GM10266 (cell line): Measurements from ENCODE around the gene HMCN1.

Experiments
- DNase-seq: peaks from one replicate; pipeline ENCODE4 v3.0.0; 2012; ENCODE audit errors: extremely low spot score
- TF ChIP-seq, protein P1 (sequence below): IDR thresholded peaks from 2 replicates; pipeline ENCODE4 v1.5.1; 2012; ENCODE audit warnings: mild to moderate bottlenecking, low read depth; ENCODE audit not compliant: control insufficient read depth, insufficient read depth; ENCODE audit errors: missing control alignments

HMCN1 gene

DNA sequence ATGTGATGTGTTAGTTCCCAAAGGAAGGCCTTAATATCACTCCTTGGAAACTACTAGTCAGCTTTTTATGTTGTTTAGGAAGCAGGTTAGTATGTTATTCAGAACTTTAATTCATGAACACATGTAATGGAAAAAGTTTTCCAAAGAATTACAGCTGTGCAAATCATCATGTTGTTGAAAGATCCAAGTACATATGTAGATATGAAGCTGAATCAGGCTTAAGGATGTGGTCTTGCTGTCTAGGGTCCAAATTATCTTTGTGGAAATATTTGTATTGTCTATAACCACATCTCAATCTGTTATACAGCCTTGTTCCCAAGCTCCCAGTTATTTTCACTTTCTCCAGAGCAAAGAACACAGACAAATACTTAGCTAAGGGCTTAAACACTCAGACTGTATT, 409.3 kb downstream of the HMCN1 start:
- TF ChIP-seq, protein P1, sequence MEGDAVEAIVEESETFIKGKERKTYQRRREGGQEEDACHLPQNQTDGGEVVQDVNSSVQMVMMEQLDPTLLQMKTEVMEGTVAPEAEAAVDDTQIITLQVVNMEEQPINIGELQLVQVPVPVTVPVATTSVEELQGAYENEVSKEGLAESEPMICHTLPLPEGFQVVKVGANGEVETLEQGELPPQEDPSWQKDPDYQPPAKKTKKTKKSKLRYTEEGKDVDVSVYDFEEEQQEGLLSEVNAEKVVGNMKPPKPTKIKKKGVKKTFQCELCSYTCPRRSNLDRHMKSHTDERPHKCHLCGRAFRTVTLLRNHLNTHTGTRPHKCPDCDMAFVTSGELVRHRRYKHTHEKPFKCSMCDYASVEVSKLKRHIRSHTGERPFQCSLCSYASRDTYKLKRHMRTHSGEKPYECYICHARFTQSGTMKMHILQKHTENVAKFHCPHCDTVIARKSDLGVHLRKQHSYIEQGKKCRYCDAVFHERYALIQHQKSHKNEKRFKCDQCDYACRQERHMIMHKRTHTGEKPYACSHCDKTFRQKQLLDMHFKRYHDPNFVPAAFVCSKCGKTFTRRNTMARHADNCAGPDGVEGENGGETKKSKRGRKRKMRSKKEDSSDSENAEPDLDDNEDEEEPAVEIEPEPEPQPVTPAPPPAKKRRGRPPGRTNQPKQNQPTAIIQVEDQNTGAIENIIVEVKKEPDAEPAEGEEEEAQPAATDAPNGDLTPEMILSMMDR = no peak

DNA sequence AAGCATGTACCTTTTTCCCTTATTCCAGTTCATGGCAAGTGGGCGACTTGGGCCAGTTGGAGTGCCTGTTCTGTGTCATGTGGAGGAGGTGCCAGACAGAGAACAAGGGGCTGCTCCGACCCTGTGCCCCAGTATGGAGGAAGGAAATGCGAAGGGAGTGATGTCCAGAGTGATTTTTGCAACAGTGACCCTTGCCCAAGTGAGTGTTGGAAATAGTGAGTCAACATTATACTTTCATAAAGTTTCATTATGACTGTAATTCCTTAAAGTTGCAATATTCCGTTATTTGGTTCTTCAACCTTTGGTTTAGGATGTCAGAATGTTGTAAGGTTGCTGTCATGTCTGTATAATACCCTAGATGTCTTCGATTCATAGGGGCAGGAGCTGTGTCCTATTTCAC, 410.3 kb downstream of the HMCN1 start:
- no peak for DNase-seq
- TF ChIP-seq, protein P1 = no peak

More for the DNA sequence above, 409.3 kb downstream of the HMCN1 start:
- no peak for DNase-seq

DNA sequence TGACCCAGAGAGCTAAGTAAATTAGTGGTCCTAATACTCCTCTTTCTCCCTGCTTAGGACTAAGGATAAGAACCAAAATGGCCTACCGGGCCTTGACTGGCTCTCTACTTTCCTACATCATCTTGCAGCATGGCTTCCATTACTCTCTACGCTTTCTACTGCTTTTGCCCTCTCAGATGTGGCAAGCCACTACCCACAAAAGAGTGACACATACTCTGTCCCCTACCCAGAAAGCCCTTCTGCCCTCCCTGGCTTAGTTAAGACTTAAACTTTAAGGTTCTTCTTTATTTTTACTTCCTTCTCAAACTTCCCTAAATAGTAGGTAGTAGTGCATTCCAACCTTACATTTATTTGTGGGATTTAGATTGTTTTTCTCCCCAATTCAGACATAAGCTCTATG, 412.8 kb downstream of the HMCN1 start:
- DNase-seq = no peak
- TF ChIP-seq, protein P1 = no peak

DNA sequence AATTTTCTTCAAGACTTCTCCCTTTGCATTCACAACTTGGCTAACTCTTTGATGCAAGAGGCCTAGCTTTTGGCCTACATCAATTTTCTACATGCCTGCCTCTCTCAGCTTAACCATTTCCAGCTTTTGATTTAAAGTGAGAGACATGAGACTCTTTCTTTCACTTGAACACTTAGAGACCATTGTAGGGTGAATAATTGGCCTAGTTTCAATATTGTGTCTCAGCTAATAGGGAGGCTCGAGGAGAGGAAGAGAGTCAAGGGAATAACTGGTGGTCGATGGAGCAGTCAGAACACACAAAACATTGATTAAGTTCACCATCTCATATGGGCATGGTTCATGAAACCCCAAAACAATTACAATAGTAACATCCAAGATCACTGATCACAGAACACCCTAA, 415.4 kb downstream of the HMCN1 start:
- TF ChIP-seq, protein P1 = no peak
- no peak for DNase-seq

DNA sequence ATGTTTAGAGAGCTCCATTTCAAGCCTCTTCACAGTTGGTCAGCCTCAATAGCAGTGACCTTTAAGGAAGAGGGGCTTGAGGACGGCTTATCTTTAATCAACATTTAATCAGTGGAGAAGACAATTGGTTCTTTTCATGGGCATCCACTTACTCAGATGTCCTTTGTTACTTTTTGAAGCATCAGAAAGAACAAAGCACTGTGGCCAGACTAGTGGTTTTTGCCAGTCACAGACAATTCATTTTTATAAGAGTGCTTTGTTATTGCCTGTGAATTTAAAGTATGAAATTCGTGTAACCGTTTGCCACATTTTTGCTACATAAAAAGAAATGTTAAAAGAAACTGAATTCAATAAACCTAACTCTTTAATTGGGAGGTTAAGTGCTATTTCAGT, 418.0 kb downstream of the HMCN1 start:
- DNase-seq = no peak
- TF ChIP-seq, protein P1 = no peak

DNA sequence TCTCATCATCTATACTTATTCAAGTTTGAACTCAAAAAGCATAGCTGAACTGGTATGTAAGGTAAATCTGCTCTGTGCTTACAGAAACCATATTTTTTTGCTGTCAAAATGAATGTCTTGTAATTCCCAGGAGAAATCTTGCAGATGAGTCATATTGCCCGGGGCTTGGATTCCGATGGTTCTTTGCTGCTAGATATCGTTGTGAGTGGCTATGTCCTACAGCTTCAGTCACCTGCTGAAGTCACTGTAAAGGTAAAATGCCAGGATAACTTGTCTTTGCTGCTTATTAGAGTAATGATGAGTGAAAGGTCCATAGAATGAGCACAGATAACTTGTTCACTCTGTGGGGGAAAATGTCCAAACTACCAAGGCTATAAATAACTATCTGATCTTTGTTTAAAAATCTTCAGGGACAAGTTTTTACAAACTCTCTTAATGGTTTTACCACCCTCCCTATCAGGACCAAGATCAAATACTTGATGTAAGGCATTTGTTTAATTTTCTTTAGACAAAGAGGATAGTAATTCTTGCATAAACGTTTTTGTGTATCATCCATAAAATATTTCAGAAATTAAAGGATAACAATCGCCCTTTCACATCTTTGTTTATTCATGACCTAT, 418.5 kb downstream of the HMCN1 start:
- no peak for DNase-seq
- TF ChIP-seq, protein P1 = no peak

DNA sequence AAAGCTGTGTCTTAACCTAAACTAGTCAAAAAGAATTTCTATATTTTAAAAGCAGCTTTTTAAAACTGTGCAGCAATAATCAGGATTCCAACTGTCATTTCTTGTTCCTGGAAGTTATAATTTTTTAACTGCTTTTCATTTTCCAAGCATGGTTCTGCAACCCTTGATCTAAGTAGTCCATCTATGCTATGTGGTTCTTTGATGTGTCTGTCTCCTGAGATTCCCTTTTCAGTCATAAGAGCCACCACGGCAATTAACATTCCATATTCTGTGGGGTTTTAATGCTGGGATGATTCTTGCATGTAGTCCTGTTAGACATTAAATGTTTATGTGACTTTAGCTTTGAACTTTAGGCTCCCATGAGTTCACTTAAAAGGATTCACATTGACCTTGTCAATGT, 420.5 kb downstream of the HMCN1 start:
- TF ChIP-seq, protein P1 = no peak
- DNase-seq = no peak
